Astrocyte (in vitro differentiated cells and primary cell): ENCODE measurements around the gene SERPINA5. TPM values are rescaled to one million over a fixed set of nuclear protein-coding genes. Genes with fewer than 3 reads are reported as not detected.

Source experiments
- DNase-seq: peaks from one replicate; pipeline ENCODE4 v3.0.0-alpha.2; 2010; ENCODE audit warnings: low read depth
- FAIRE-seq: peaks from 2 replicates; lab custom pipeline; 2011; peaks lifted over from hg19 to GRCh38; lab: Jason Lieb, UNC
- H2AFZ ChIP-seq: 2 replicates; pipeline ENCODE4 v1.6.0; 2012; ENCODE audit warnings: low read depth, low read length, inconsistent platforms
- H3K27ac ChIP-seq: 2 replicates; pipeline ENCODE4 v1.5.1; 2011; ENCODE audit warnings: low read depth, low read length, inconsistent platforms
- H3K27me3 ChIP-seq: 2 replicates; pipeline ENCODE4 v1.6.0; 2011; ENCODE audit warnings: low read length, inconsistent platforms; ENCODE audit not compliant: insufficient read depth
- H3K36me3 ChIP-seq: 2 replicates; pipeline ENCODE4 v1.5.1; 2011; ENCODE audit warnings: low read length, inconsistent platforms; ENCODE audit not compliant: insufficient read depth
- H3K4me1 ChIP-seq: 2 replicates; pipeline ENCODE4 v1.5.1; 2011; ENCODE audit warnings: low read length, inconsistent platforms; ENCODE audit not compliant: insufficient read depth
- H3K4me2 ChIP-seq: 2 replicates; pipeline ENCODE4 v1.6.0; 2012; ENCODE audit warnings: low read length, inconsistent platforms
- H3K4me3 ChIP-seq: 2 replicates; pipeline ENCODE4 v1.5.1; 2011; ENCODE audit warnings: low read depth, mild to moderate bottlenecking, low read length, inconsistent platforms; ENCODE audit not compliant: insufficient read depth
- H3K79me2 ChIP-seq: 2 replicates; pipeline ENCODE4 v1.6.0; 2012; ENCODE audit warnings: mild to moderate bottlenecking, low read length, inconsistent platforms; ENCODE audit not compliant: insufficient read depth
- H3K9ac ChIP-seq: 2 replicates; pipeline ENCODE4 v1.6.0; 2012; ENCODE audit warnings: mild to moderate bottlenecking, low read length, inconsistent platforms
- H3K9me3 ChIP-seq: 2 replicates; pipeline ENCODE4 v1.5.1; 2012; ENCODE audit warnings: low read depth, mild to moderate bottlenecking, low read length, inconsistent platforms; ENCODE audit not compliant: insufficient read depth
- H4K20me1 ChIP-seq: 2 replicates; pipeline ENCODE4 v1.6.0; 2012; ENCODE audit warnings: low read length, inconsistent platforms; ENCODE audit not compliant: insufficient read depth
- H3K27ac Mint-ChIP-seq: one replicate; pipeline ENCODE4 v1.8.0; 2021; ENCODE audit warnings: mild to moderate bottlenecking, mixed read lengths; ENCODE audit not compliant: unreplicated experiment
- H3K27me3 Mint-ChIP-seq: one replicate; pipeline ENCODE4 v1.8.0; 2021; ENCODE audit warnings: low read depth, mixed read lengths; ENCODE audit not compliant: unreplicated experiment
- H3K36me3 Mint-ChIP-seq: one replicate; pipeline ENCODE4 v1.8.0; 2021; ENCODE audit warnings: low read depth, mixed read lengths; ENCODE audit not compliant: unreplicated experiment
- H3K4me1 Mint-ChIP-seq: one replicate; pipeline ENCODE4 v1.8.0; 2021; ENCODE audit warnings: low read depth, mixed read lengths; ENCODE audit not compliant: unreplicated experiment
- H3K4me3 Mint-ChIP-seq: one replicate; pipeline ENCODE4 v1.8.0; 2021; ENCODE audit warnings: mild to moderate bottlenecking, moderate library complexity, mixed read lengths; ENCODE audit not compliant: unreplicated experiment
- H3K9me3 Mint-ChIP-seq: one replicate; pipeline ENCODE4 v1.8.0; 2021; ENCODE audit warnings: mild to moderate bottlenecking, mixed read lengths; ENCODE audit not compliant: unreplicated experiment
- EZH2 ChIP-seq: IDR thresholded peaks from 2 replicates; pipeline ENCODE4 v1.6.1; 2012; ENCODE audit warnings: mild to moderate bottlenecking, low read length, inconsistent platforms; ENCODE audit not compliant: insufficient read depth
- total RNA-seq: library from RNA; stranded (reverse); gene quantifications from 2 replicates; pipeline ENCODE4 v1.2.1, GENCODE V29; 2021
- TF ChIP-seq, protein P1 (sequence below): IDR thresholded peaks from 2 replicates; pipeline ENCODE4 v1.5.1; 2011; ENCODE audit warnings: low read depth, mild to moderate bottlenecking, inconsistent platforms, low read length, moderate library complexity; ENCODE audit not compliant: insufficient read depth

The SERPINA5 gene
- total RNA-seq, 1 donor from 2014 or later: 0.23 TPM

DNA sequence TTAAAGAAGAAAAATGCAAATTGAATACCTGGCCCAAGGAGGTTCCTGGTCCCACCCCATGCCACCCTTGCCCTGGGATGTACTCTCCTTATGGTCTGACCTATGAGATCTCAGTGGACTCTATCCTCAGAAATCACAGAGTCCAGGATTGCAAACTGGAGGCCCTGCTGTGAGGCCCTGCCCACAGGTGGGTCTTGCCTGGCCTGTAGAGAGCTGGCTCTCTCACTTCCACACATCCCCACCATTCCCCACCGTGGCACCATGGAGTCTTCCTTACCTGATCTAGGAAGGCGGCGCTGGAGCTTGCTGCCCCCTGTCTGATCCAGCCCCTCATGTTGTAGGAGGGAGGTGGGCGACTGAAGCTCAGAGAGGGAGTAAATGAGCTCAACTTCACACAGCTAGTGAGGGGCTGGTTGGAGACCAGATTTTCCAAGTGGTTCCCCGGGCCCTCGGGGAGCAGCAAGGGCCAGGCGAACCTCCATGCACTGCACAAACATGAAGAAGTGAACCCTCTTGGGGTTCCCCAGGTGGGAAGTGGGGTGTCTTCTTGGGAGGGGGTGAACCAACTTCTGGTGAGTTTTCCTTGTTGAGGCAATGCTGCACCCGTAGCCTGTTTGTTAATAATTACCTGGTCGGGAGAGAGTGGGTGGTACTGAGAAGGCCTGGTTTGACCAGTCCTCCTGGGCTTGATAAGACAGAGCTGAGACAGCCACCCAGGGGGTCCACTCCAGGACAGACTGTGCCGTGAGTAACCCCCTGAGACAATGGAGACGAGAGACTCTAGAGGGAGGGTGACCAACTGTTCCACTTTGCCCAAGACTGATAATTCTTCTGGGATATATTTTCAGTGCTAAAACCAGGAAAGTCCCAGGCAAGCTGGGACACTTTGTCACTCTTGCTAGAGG is 20.2 kb upstream of the SERPINA5 start, which contains the start of gene SERPINA4:
Gene SERPINA4 (plus strand): TSS at position 692 of the 905 bp plus-strand sequence. CDS start 2,041 bp downstream, outside the sequence.
- Histone ChIP-seq H4K20me1 (no peaks in the 10 kb centered on the region), H3K79me2 (no peaks in the 10 kb centered on the region), H3K4me1 (no peaks in the 10 kb centered on the region), H2AFZ (no peak within 1 kb of the TSS), H3K4me3 (no peak within 1 kb of the TSS), H3K36me3 (no peaks in the 10 kb centered on the region), H3K27me3 (no peaks in the 10 kb centered on the region), H3K9ac (no peak within 1 kb of the TSS), H3K27ac (no peak within 1 kb of the TSS), H3K4me2 (no peak within 1 kb of the TSS), H3K9me3 (no peaks in the 10 kb centered on the region)
- Mint-ChIP-seq H3K36me3 (no peaks in the 10 kb centered on the region), H3K27ac (no peak within 1 kb of the TSS), H3K4me1 (no peaks in the 10 kb centered on the region), H3K27me3 (peaks cover 15% of the 10 kb centered on the region), H3K9me3 (peaks cover 3% of the 10 kb centered on the region), H3K4me3 (no peak within 1 kb of the TSS)
- no peak for DNase-seq
- FAIRE-seq: no peak
- TF ChIP-seq, protein P1, sequence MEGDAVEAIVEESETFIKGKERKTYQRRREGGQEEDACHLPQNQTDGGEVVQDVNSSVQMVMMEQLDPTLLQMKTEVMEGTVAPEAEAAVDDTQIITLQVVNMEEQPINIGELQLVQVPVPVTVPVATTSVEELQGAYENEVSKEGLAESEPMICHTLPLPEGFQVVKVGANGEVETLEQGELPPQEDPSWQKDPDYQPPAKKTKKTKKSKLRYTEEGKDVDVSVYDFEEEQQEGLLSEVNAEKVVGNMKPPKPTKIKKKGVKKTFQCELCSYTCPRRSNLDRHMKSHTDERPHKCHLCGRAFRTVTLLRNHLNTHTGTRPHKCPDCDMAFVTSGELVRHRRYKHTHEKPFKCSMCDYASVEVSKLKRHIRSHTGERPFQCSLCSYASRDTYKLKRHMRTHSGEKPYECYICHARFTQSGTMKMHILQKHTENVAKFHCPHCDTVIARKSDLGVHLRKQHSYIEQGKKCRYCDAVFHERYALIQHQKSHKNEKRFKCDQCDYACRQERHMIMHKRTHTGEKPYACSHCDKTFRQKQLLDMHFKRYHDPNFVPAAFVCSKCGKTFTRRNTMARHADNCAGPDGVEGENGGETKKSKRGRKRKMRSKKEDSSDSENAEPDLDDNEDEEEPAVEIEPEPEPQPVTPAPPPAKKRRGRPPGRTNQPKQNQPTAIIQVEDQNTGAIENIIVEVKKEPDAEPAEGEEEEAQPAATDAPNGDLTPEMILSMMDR: no peak
- TF ChIP-seq EZH2: no peak

- H3K9ac ChIP-seq: no peak overlapping the region
- no peak overlapping the region for H3K4me3 ChIP-seq
- no peak overlapping the region for H3K27ac ChIP-seq
- H3K9me3 ChIP-seq: no peaks in the 10 kb centered on the region
- Mint-ChIP-seq H3K4me3 (no peak overlapping the region), H3K4me1 (no peaks in the 10 kb centered on the region), H3K36me3 (no peaks in the 10 kb centered on the region), H3K27ac (no peak overlapping the region), H3K27me3 (peaks cover 22% of the 10 kb centered on the region), H3K9me3 (peaks cover 3% of the 10 kb centered on the region)
- no peak overlapping the region for H2AFZ ChIP-seq
- no peak overlapping the region for H3K4me2 ChIP-seq
- TF ChIP-seq, protein P1: no peak
- TF ChIP-seq EZH2: no peak
- no peaks in the 10 kb centered on the region for H3K4me1 ChIP-seq
- no peaks in the 10 kb centered on the region for H4K20me1 ChIP-seq
- no peaks in the 10 kb centered on the region for H3K36me3 ChIP-seq
- H3K79me2 ChIP-seq: no peaks in the 10 kb centered on the region
- DNase-seq (no peak), FAIRE-seq (no peak)
- H3K27me3 ChIP-seq: no peaks in the 10 kb centered on the region
Measured at GRCh38 chr14:94561656-94562010, 19.6 kb upstream of the SERPINA5 start.

GRCh38 chr14:94562022-94562421 is 19.2 kb upstream of the SERPINA5 start:
- Histone ChIP-seq H4K20me1 (no peaks in the 10 kb centered on the region), H2AFZ (no peak overlapping the region), H3K79me2 (no peaks in the 10 kb centered on the region), H3K9ac (no peak overlapping the region), H3K27ac (no peak overlapping the region), H3K4me1 (no peaks in the 10 kb centered on the region), H3K4me2 (no peak overlapping the region), H3K36me3 (no peaks in the 10 kb centered on the region), H3K27me3 (no peaks in the 10 kb centered on the region), H3K4me3 (no peak overlapping the region), H3K9me3 (no peaks in the 10 kb centered on the region)
- TF ChIP-seq, protein P1: no peak
- TF ChIP-seq EZH2: no peak
- Mint-ChIP-seq H3K4me1 (no peaks in the 10 kb centered on the region), H3K27ac (no peak overlapping the region), H3K27me3 (peaks cover 24% of the 10 kb centered on the region), H3K9me3 (peaks cover 3% of the 10 kb centered on the region), H3K4me3 (no peak overlapping the region), H3K36me3 (no peaks in the 10 kb centered on the region)
- no peak for DNase-seq
- no peak for FAIRE-seq
